IMR-90 (cell line): ENCODE results near the gene TIAM1. TPM values are rescaled to one million over a fixed set of nuclear protein-coding genes. Genes with fewer than 3 reads are reported as not detected.

ENCODE experiments used
- ATAC-seq: fragments of 200-7000 bp; cut with Tn5 transposase; 2 replicates; pipeline ENCODE4 v1.9.1; 2020; ENCODE audit warnings: low read depth, mild to moderate bottlenecking, moderate library complexity
- BruUV-seq: library from RNA; stranded (reverse); fragments of 400-500 nt; replicated peaks from 2 replicates; lab custom pipeline; 2021; lab: Mats Ljungman, UMichigan
- CTCF ChIA-PET: fragments of 300-600 bp; formaldehyde crosslinking; extraction: SDS; loops from one replicate; lab custom pipeline; 2021; ENCODE audit warnings: antibody characterized with exemption; lab: Yijun Ruan, JAX
- POLR2A ChIA-PET: fragments of 300-600 bp; sonication (Branson Sonifier 250); formaldehyde crosslinking; loops from one replicate; lab custom pipeline; 2022; ENCODE audit warnings: antibody characterized with exemption; ENCODE audit not compliant: unreplicated experiment; lab: Charles Lee
- DNase-seq: peaks from one replicate; pipeline ENCODE4 v3.0.0; 2013
- H2AFZ ChIP-seq: replicated peaks from 2 replicates; pipeline ENCODE3; 2013; ENCODE audit warnings: low read length, mild to moderate bottlenecking; ENCODE audit not compliant: poor library complexity
- H2AK5ac ChIP-seq: 2 replicates; pipeline ENCODE4 v1.6.1; 2013; ENCODE audit warnings: low read depth, low read length, inconsistent platforms
- H2AK9ac ChIP-seq: replicated peaks from 2 replicates; pipeline ENCODE3; 2013; ENCODE audit warnings: mild to moderate bottlenecking, low read depth, low read length, moderate library complexity; ENCODE audit not compliant: poor library complexity
- H2BK120ac ChIP-seq: 2 replicates; pipeline ENCODE4 v1.6.1; 2013; ENCODE audit warnings: low read depth, low read length, inconsistent platforms
- H2BK15ac ChIP-seq: 3 replicates; pipeline ENCODE4 v1.6.1; 2013; ENCODE audit warnings: low read depth, low read length, inconsistent platforms
- H2BK20ac ChIP-seq: 2 replicates; pipeline ENCODE4 v1.6.1; 2013; ENCODE audit warnings: low read depth, mild to moderate bottlenecking, inconsistent platforms, low read length, moderate library complexity
- H2BK5ac ChIP-seq: 2 replicates; pipeline ENCODE4 v1.6.1; 2013; ENCODE audit warnings: mild to moderate bottlenecking, low read depth, low read length, inconsistent platforms; ENCODE audit not compliant: poor library complexity, severe bottlenecking
- H3K14ac ChIP-seq: replicated peaks from 2 replicates; pipeline ENCODE4 v1.6.1; 2013; ENCODE audit warnings: low read depth, low read length, inconsistent platforms
- H3K18ac ChIP-seq: 2 replicates; pipeline ENCODE4 v1.6.1; 2013; ENCODE audit warnings: low read depth, low read length, control low read depth
- H3K23ac ChIP-seq: 2 replicates; pipeline ENCODE4 v1.6.1; 2013; ENCODE audit warnings: low read depth, low read length, inconsistent platforms
- H3K27ac ChIP-seq: 2 replicates; pipeline ENCODE4 v1.5.1; 2013; ENCODE audit warnings: mild to moderate bottlenecking, control low read depth, low read length; ENCODE audit not compliant: insufficient read depth
- H3K27me3 ChIP-seq: 2 replicates; pipeline ENCODE4 v1.6.1; 2013; ENCODE audit warnings: low read length; ENCODE audit not compliant: control insufficient read depth, insufficient read depth
- H3K36me3 ChIP-seq: 2 replicates; pipeline ENCODE4 v1.6.1; 2013; ENCODE audit warnings: low read length, mixed read lengths; ENCODE audit not compliant: control insufficient read depth, insufficient read depth
- H3K4ac ChIP-seq: 2 replicates; pipeline ENCODE4 v1.6.1; 2013; ENCODE audit warnings: low read depth, low read length, inconsistent platforms
- H3K4me1 ChIP-seq: 2 replicates; pipeline ENCODE4 v1.6.1; 2013; ENCODE audit warnings: low read length, mixed read lengths; ENCODE audit not compliant: control insufficient read depth, insufficient read depth
- H3K4me2 ChIP-seq: 2 replicates; pipeline ENCODE4 v1.6.1; 2013; ENCODE audit warnings: low read depth, mild to moderate bottlenecking, control low read depth, low read length, moderate library complexity
- H3K4me3 ChIP-seq: 2 replicates; pipeline ENCODE4 v1.5.1; 2013; ENCODE audit warnings: low read depth, mild to moderate bottlenecking, control low read depth, low read length, moderate library complexity; ENCODE audit not compliant: insufficient read depth
- H3K56ac ChIP-seq: 2 replicates; pipeline ENCODE4 v1.6.1; 2013; ENCODE audit warnings: low read length, inconsistent platforms; ENCODE audit not compliant: insufficient read depth; ENCODE audit errors: extremely low read depth
- H3K79me1 ChIP-seq, 2 experiments: 2 replicates each; pipeline ENCODE4 v1.6.1; 2013; ENCODE audit warnings: low read length in 2 of 2, inconsistent platforms in 1 of 2, low read depth in 1 of 2
- H3K9ac ChIP-seq: 2 replicates; pipeline ENCODE4 v1.6.1; 2013; ENCODE audit warnings: low read depth, low read length, control low read depth
- H3K9me1 ChIP-seq: 2 replicates; pipeline ENCODE4 v1.6.1; 2013; ENCODE audit warnings: low read length, inconsistent platforms; ENCODE audit not compliant: insufficient read depth
- H3K9me3 ChIP-seq: 2 replicates; pipeline ENCODE4 v1.6.1; 2013; ENCODE audit warnings: low read length; ENCODE audit not compliant: control insufficient read depth, insufficient read depth
- H4K20me1 ChIP-seq: 2 replicates; pipeline ENCODE4 v1.6.1; 2013; ENCODE audit warnings: low read length, inconsistent platforms; ENCODE audit not compliant: insufficient read depth
- H4K5ac ChIP-seq: 2 replicates; pipeline ENCODE4 v1.6.1; 2013; ENCODE audit warnings: mild to moderate bottlenecking, low read depth, low read length, control low read depth
- H4K8ac ChIP-seq, 2 experiments: 2 replicates each; pipeline ENCODE4 v1.6.1; 2013; ENCODE audit warnings: low read depth in 2 of 2, low read length in 2 of 2, control low read depth in 1 of 2, inconsistent platforms in 1 of 2
- H4K91ac ChIP-seq: 2 replicates; pipeline ENCODE4 v1.6.1; 2013; ENCODE audit warnings: low read depth, low read length, inconsistent platforms; ENCODE audit not compliant: insufficient read depth
- BHLHE40 ChIP-seq: fragments of 150-350 bp; IDR thresholded peaks from 2 replicates; pipeline ENCODE4 v1.6.1; 2016; ENCODE audit warnings: mild to moderate bottlenecking, low read depth, low read length
- MAZ ChIP-seq: IDR thresholded peaks from 2 replicates; pipeline ENCODE4 v1.6.1; 2012; ENCODE audit warnings: low read depth, mild to moderate bottlenecking, low read length, improper control_type of control experiment, moderate library complexity, borderline replicate concordance
- RCOR1 ChIP-seq: IDR thresholded peaks from 2 replicates; pipeline ENCODE4 v1.6.1; 2012; ENCODE audit warnings: mild to moderate bottlenecking, low read length, improper control_type of control experiment; ENCODE audit not compliant: insufficient replicate concordance
- RFX5 ChIP-seq: IDR thresholded peaks from 2 replicates; pipeline ENCODE4 v1.8.0; 2012; ENCODE audit warnings: low read depth, mild to moderate bottlenecking, low read length, moderate library complexity
- WGBS, 2 experiments: methylation state at CpG; one replicate each; pipeline versions ENCODE4 v1.1.5 to v1.1.7; 2013; ENCODE audit warnings: missing lambda C conversion rate in 2 of 2; ENCODE audit not compliant: insufficient read length in 1 of 2; ENCODE audit errors: extremely low coverage in 2 of 2; 5-methylcytosine and 5-hydroxymethylcytosine counted together
- dilution Hi-C: fragments of 300-500 bp; cut with HindIII; formaldehyde crosslinking; loops from one replicate; pipeline ENCODE4 v1.14.3; 2018; ENCODE audit warnings: low sequenced_read_pairs; ENCODE audit not compliant: unreplicated experiment
- in situ Hi-C: fragments of 300-500 bp; cut with MboI; formaldehyde crosslinking; loops from 3 replicates; pipeline ENCODE4 v1.14.3; 2019; ENCODE audit warnings: low sequenced_read_pairs, inconsistent platforms, mixed read lengths
- intact Hi-C: fragments of 100-400 bp; cut with micrococcal nuclease; formaldehyde crosslinking; loops from 2 replicates; pipeline ENCODE4 v1.10.0; 2022
- polyA plus RNA-seq, 3 experiments: library from polyadenylated mRNA; depleted of rRNA; stranded (reverse); fragments of >200 nt; gene quantifications; 2 replicates each; pipeline ENCODE4 v1.2.3, GENCODE V29; 2012; ENCODE audit warnings: low replicate concordance in 1 of 3
- total RNA-seq: library from RNA; depleted of rRNA; stranded (reverse); fragments of >200 nt; gene quantifications from 2 replicates; pipeline ENCODE4 v1.2.3, GENCODE V29; 2012

Gene TIAM1
- total and polyA plus RNA-seq, 2 of the 4 experiments (the other 2 are of a cell fraction), result 2.9 to 9.3 TPM

DNA sequence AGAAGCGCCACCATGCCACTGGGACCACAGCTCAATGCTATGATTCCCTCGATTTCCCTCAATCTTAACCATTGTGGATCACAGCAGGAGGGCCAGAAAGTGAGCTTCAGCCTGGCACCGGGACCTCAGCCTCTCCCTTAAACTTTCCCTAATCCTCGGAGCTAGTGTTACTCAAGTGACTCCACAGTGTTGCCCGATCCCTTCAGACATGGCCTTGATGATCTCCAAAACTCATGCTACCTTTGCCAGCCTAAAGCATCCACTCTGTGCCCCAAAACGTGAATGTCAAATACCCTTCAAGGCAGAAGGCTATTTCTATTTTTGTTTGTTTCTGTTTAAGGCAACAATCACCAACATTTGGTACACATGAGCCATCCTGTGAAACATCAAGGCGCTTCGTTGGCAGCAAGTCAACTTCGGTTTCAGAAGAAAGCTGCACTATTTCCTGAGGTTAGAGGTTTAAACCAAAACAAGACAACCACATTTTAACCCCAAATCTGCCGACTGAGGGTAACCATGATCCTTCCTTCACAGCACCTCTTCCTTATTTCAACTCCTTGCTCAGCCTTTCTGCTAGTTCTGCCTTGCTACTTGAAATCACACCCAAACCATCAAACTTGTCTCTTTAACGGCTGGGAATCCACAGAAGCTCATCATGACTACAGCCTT lies 211.4 kb downstream of the TIAM1 start:
- ChIA-PET CTCF (interaction anchor here (0.8 kb wide), 1 partner anchor 11 kb away, joined by 3 read pairs; no protein-coding TSS in a partner anchor), POLR2A (no interaction called here)
- WGBS, 2 experiments, result 40% methylated on average over 1 of the region's 11 CpGs; no CpG with 5 or more reads in 1 of the 2 experiments
- ATAC-seq (no peak), DNase-seq (peak; percentile 12)
- H3K4ac ChIP-seq, result no peak overlapping the region
- no peak overlapping the region for H2AFZ ChIP-seq
- H3K4me2 ChIP-seq, result no peak overlapping the region
- BruUV-seq, result no TSS peak
- H3K27me3 ChIP-seq, result no peaks in the 10 kb centered on the region
- no peak overlapping the region for H4K5ac ChIP-seq
- H4K20me1 ChIP-seq, result no peaks in the 10 kb centered on the region
- no peak overlapping the region for H2BK120ac ChIP-seq
- H2BK20ac ChIP-seq, result no peak overlapping the region
- 0 out of 2 replicates have a peak, but pooled peaks cover 2% of the 10 kb centered on the region for H3K9me1 ChIP-seq
- H3K9me3 ChIP-seq, result no peaks in the 10 kb centered on the region
- no peak overlapping the region for H3K27ac ChIP-seq
- no peak overlapping the region for H3K23ac ChIP-seq
- dilution Hi-C loops, result no loop called here
- no peak overlapping the region for H4K8ac ChIP-seq
- no peaks in the 10 kb centered on the region for H3K36me3 ChIP-seq
- in situ Hi-C loops, result no loop called here
- H2BK15ac ChIP-seq, result no peak overlapping the region
- TF ChIP-seq RCOR1 (no peak), MAZ (no peak), RFX5 (no peak), BHLHE40 (no peak)
- no peak overlapping the region for H3K9ac ChIP-seq
- no peak overlapping the region for H2BK5ac ChIP-seq
- no peak overlapping the region for H4K91ac ChIP-seq
- no peak overlapping the region for H3K18ac ChIP-seq
- H3K4me3 ChIP-seq, result no peak overlapping the region
- H3K4me1 ChIP-seq, result no peaks in the 10 kb centered on the region
- intact Hi-C loops, result no loop called here
- no peak overlapping the region for H3K56ac ChIP-seq
- H2AK5ac ChIP-seq, result no peak overlapping the region
- H3K14ac ChIP-seq, result no peak overlapping the region
- H2AK9ac ChIP-seq, result no peak overlapping the region
- H3K79me1 ChIP-seq, result no peaks in the 10 kb centered on the region
